GM18519 (cell line): ENCODE results near the gene STX19.
A peak's percentile ranks its signal among the peaks of the same experiment; 100 is the strongest.
"Not testable (repeated sequence)": the region's sequence is repeated elsewhere in the genome, so short reads cannot be mapped to it uniquely, and the experiment has no call there.

ENCODE experiments used
- ATAC-seq: cut with Tn5 transposase; IDR thresholded peaks from one replicate; pipeline ENCODE4 v1.9.1; 2021; ENCODE audit warnings: mild to moderate bottlenecking, moderate library complexity; ENCODE audit not compliant: unreplicated experiment, low FRiP score

STX19 gene

DNA sequence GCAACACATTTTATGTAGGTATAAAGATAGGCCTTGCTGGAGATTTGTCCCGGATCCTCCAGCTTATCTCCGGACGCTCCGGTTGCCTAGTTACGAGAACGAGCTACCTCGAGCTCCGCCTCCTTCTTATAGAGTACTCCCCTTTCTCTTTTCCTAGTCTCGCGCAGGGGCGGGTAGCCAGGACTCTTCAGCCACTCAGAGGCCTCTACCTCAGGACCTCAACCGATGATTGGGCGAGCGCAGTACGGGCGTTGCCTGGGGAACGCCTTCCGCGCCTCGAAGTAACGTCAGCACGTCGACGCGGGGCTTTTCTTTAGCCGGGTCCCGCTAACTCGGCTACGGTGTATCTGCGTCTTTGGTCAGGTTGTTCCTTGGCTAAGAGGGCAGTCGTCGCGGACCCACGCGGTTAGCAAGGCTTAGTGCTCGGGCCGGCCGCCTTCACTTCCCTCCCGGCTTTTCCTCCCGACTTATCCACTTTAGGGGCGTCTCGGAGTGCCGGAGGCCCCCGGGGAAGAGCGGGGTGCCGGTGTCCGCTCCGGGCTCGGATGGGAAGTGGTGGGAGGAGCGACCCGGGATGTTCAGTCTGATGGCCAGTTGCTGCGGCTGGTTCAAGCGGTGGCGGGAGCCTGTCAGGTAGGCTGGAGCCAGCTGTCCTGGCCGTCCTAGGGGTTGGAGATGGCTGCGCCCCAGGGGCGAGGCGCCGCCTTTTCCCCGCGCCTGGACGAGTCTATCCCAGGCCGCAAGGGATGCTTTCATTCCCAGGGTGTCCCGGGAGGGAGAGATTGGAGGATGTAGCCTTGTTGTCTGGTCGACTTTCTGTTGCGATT is 48.3 kb downstream of the STX19 start, which contains the start of gene ARL13B:
Gene ARL13B (plus strand): TSS at position 306 of the 827 bp plus-strand sequence. CDS start 269 bp downstream, at position 575.
- peak; percentile 100 for ATAC-seq

DNA sequence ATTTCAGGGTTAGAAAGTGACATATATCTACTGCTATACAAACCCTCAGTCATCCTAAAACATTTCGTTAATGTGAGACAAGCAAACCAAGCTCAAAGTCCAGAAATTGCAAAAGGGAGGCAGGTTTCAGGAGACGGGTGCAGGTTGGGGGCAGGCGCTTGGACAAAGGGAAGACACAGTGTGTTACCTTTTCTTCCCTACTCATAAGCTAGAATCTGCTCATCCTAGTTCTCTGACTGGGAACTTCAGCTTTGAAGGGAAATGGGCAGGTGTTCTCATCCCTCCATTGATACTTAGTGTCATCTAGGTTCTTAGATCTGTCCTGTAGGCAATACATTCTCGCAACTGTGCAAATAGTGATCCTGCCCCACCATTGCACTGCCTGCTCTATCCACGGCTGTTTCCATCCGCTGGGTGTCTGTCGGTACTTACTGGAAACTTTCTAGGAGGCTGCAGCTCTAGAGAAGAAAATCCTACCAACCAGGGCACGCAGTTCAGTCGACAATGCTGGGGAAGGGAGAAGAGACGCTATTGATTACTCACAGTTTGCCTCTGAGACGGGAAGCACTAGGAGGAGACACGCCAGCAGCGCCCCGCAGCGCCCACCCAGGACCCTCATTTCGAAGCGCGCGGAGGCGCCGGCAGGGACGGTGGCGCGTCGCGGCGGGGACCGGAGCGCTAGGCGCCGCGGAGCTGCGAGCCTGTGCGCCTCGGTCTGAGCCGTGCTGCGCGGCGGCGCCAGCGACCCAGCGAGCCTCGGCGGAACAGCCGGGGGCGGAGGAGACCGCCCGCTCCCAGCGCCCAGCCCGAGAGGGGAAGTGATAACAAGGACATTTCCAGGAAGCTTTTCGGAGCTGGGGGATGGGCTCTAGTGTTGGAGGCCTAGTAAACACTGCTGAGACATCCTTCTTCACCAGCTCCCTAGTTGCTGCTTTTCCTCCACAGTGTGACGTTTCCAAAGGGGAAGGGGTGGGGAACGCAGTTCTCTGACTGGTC is 55.0 kb downstream of the STX19 start, which contains the start of gene PROS1:
Gene PROS1 (minus strand): TSS at position 766 of the 996 bp plus-strand sequence. CDS start 147 bp downstream, at position 619.
- peak; percentile 65 for ATAC-seq

DNA sequence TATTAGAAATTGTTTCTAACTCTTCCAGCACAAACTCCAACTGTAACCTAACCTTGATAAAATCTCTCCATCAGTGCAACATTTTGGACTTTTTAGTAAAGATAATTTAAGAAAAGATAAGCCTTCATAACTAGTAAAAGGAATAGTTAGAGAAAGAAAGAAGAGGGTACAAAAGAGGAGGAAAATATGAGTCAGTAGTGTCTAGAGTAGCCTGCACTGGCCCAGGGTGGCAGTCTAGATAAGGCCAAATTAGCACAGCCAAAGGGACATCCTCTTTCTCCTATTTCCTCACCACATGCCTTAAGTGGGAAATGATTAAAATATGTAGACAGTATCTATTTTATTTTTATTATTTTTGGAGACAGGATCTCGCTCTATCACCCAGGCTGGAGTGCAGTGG is 58.4 kb downstream of the STX19 start:
- ATAC-seq, result no peak

- no peak for ATAC-seq
These were observed 59.0 kb downstream of the STX19 start for GRCh38 chr3:93969443-93969842.

- ATAC-seq, result not testable (repeated sequence)
These were observed 63.3 kb downstream of the STX19 start for GRCh38 chr3:93965106-93965505.
